Activated CD4-positive, alpha-beta T cell treated with anti-CD3 and anti-CD28 coated beads for 36 hours (primary cell): ENCODE data around the gene HLA-DQA1. TPM values are rescaled to one million over a fixed set of nuclear protein-coding genes. Genes with fewer than 3 reads are reported as not detected.
"Not testable (repeated sequence)": the region's sequence is repeated elsewhere in the genome, so short reads cannot be mapped to it uniquely, and the experiment has no call there.

Experiments used
- ATAC-seq: fragments of 200-7000 bp; cut with Tn5 transposase; one replicate; pipeline ENCODE4 v1.10.0; 2021; ENCODE audit warnings: mild to moderate bottlenecking, moderate library complexity
- CTCF ChIA-PET: fragments of 350-600 bp; sonication (Branson Sonifier 250); formaldehyde crosslinking; loops from one replicate; lab custom pipeline; 2021; ENCODE audit warnings: antibody characterized with exemption; lab: Charles Lee
- POLR2A ChIA-PET: fragments of 350-600 bp; sonication (Branson Sonifier 250); formaldehyde crosslinking; loops from one replicate; lab custom pipeline; 2021; ENCODE audit warnings: antibody characterized with exemption, inconsistent platforms; lab: Charles Lee
- DNase-seq: peaks from one replicate; pipeline ENCODE4 v3.0.0-alpha.2; 2020
- H3K27ac Mint-ChIP-seq: one replicate; pipeline ENCODE4 v1.8.0; 2021; ENCODE audit warnings: mixed read lengths
- H3K27me3 Mint-ChIP-seq: one replicate; pipeline ENCODE4 v1.8.0; 2021; ENCODE audit warnings: mixed read lengths
- H3K36me3 Mint-ChIP-seq: one replicate; pipeline ENCODE4 v1.8.0; 2021; ENCODE audit warnings: low read depth, mixed read lengths
- H3K4me1 Mint-ChIP-seq: one replicate; pipeline ENCODE4 v1.8.0; 2021; ENCODE audit warnings: mixed read lengths
- H3K4me3 Mint-ChIP-seq: one replicate; pipeline ENCODE4 v1.8.0; 2021; ENCODE audit warnings: mild to moderate bottlenecking, moderate library complexity, mixed read lengths
- H3K9me3 Mint-ChIP-seq: one replicate; pipeline ENCODE4 v1.8.0; 2021; ENCODE audit warnings: low read depth, mixed read lengths
- intact Hi-C, 2 experiments: fragments of 100-400 bp; cut with DNase I in 1 of 2; cut with micrococcal nuclease in 1 of 2; formaldehyde crosslinking; loops; one replicate each; pipeline versions ENCODE4 v1.14.2 to v1.15.1; 2022 to 2024; cut with DNase I, micrococcal nuclease
- total RNA-seq, 2 experiments: library from RNA; stranded (reverse); gene quantifications; one replicate each; pipeline ENCODE4 v1.2.3, GENCODE V29; 2021

HLA-DQA1 gene
- total RNA-seq, 2 experiments from 2014 or later = 0.32 to 0.61 TPM

GRCh38 chr6:32641785-32642719 is 4.8 kb downstream of the HLA-DQA1 start:
- H3K27ac Mint-ChIP-seq, H3K4me1 Mint-ChIP-seq, H3K27me3 Mint-ChIP-seq, ATAC-seq, POLR2A ChIA-PET, H3K4me3 Mint-ChIP-seq, DNase-seq, H3K36me3 Mint-ChIP-seq, intact Hi-C loops, H3K9me3 Mint-ChIP-seq: not testable (repeated sequence)
- CTCF ChIA-PET = interaction anchor here (0.5 kb wide), 1 partner anchor 15 kb away, joined by 3 read pairs; no protein-coding TSS in a partner anchor

DNA sequence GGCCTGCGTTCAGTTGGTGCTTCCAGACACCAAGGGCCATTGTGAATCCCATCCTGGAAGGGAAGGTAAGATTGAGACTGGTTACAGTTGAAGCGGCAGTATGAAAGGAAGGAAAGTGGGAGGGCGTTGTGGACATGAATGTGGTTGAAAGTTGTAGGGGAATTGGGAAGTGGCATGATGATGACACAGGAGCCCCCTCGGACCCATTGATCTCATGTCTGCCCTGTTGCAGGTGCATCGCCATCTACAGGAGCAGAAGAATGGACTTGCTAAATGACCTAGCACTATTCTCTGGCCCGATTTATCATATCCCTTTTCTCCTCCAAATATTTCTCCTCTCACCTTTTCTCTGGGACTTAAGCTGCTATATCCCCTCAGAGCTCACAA is 5.5 kb downstream of the HLA-DQA1 start:
- ChIA-PET POLR2A (no interaction called here), CTCF (no interaction called here)
- Mint-ChIP-seq H3K36me3 (no peaks in the 10 kb centered on the region), H3K9me3 (no peaks in the 10 kb centered on the region), H3K27ac (no peak overlapping the region), H3K4me1 (peaks cover 8% of the 10 kb centered on the region), H3K4me3 (no peak overlapping the region), H3K27me3 (no peaks in the 10 kb centered on the region)
- intact Hi-C loops = no loop called here
- no peak for ATAC-seq
- DNase-seq = no peak

DNA sequence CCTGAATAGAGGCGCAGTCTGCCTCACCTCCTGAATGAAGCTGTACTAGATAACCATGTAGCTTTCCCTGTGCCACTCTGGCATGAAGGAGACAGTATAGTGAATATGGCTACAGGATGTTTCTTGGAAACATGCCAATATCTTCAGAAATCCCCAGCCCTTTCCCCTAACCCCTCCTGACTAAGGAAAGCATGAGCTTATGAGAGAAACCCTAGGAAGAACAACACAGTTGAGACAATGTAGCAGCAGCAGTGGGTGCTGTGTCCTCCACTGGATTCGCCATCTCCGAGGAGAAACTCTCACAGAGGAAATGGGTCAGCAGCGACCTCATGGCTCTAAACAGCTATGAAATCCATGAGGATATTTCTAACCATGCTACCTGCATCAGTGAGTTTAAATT is 6.7 kb downstream of the HLA-DQA1 start:
- Mint-ChIP-seq H3K4me1 (peaks cover 8% of the 10 kb centered on the region), H3K27me3 (no peaks in the 10 kb centered on the region), H3K27ac (no peak overlapping the region), H3K36me3 (no peaks in the 10 kb centered on the region), H3K4me3 (no peak overlapping the region), H3K9me3 (no peaks in the 10 kb centered on the region)
- ChIA-PET CTCF (interaction anchor here (0.7 kb wide), 1 partner anchor 142 kb away, joined by 3 read pairs; no protein-coding TSS in a partner anchor), POLR2A (no interaction called here)
- DNase-seq (no peak), ATAC-seq (no peak)
- intact Hi-C loops = no loop called here

- ChIA-PET CTCF (no interaction called here), POLR2A (no interaction called here)
- no peak overlapping the region for H3K27ac Mint-ChIP-seq
- H3K4me1 Mint-ChIP-seq = peaks cover 8% of the 10 kb centered on the region
- DNase-seq (no peak), ATAC-seq (no peak)
- no peaks in the 10 kb centered on the region for H3K36me3 Mint-ChIP-seq
- no peaks in the 10 kb centered on the region for H3K27me3 Mint-ChIP-seq
- intact Hi-C loops = no loop called here
- H3K9me3 Mint-ChIP-seq = no peaks in the 10 kb centered on the region
- H3K4me3 Mint-ChIP-seq = no peak overlapping the region
Measured at GRCh38 chr6:32645047-32645703, 8.0 kb downstream of the HLA-DQA1 start.

DNA sequence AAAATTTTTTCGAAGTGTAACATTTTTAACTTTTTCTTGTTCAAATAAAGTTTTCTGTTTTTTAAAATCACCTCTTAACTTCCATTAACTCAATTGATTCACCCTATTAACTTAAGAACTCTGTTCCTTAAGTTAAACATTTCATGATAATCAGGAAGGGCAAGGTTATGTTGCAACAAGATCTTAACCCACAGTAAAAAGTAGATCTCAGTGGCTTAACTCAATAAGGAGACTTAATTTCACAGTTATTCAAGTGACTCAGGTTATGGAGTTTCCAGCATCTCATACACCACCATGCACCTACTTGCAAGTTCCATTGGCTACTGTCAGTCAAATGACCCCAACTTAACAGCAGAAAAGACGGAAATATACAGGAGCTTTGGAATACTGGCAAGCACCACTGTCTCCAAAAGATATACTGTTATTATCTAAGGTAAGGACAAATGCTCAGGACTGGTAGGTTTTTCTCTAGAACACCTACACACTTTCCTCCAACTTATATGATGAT is 18.1 kb downstream of the HLA-DQA1 start:
- intact Hi-C loops = no loop called here
- ATAC-seq (no peak), DNase-seq (no peak)
- Mint-ChIP-seq H3K4me3 (no peak overlapping the region), H3K36me3 (no peaks in the 10 kb centered on the region), H3K27me3 (no peaks in the 10 kb centered on the region), H3K9me3 (peaks cover 6% of the 10 kb centered on the region), H3K4me1 (no peaks in the 10 kb centered on the region), H3K27ac (no peak overlapping the region)
- ChIA-PET POLR2A (no interaction called here), CTCF (no interaction called here)

- H3K4me1 Mint-ChIP-seq, H3K27ac Mint-ChIP-seq, H3K36me3 Mint-ChIP-seq, intact Hi-C loops, POLR2A ChIA-PET, H3K27me3 Mint-ChIP-seq, ATAC-seq, H3K9me3 Mint-ChIP-seq, CTCF ChIA-PET, DNase-seq, H3K4me3 Mint-ChIP-seq: not testable (repeated sequence)
Measured at GRCh38 chr6:32657329-32657728, 20.1 kb downstream of the HLA-DQA1 start.

DNA sequence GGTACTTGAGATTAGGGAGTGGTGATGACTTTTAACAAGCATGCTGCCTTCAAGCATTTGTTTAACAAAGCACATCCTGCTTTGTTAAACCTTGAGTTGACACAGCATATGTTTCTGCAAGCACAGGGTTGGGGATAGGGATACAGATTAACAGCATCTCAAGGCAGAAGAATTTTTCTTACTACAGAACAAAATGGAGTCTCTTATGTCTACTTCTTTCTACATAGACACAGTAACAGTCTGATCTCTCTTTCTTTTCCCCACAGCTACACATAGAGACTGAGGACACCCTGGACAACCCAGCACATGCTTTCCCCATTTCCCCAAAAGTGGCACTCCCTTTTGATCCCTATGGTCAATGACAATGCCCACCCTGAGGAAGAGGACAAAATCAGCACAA is 20.6 kb downstream of the HLA-DQA1 start:
- DNase-seq, H3K9me3 Mint-ChIP-seq, H3K4me1 Mint-ChIP-seq, POLR2A ChIA-PET, CTCF ChIA-PET, H3K27ac Mint-ChIP-seq, H3K27me3 Mint-ChIP-seq, H3K4me3 Mint-ChIP-seq, H3K36me3 Mint-ChIP-seq, ATAC-seq, intact Hi-C loops: not testable (repeated sequence)

DNA sequence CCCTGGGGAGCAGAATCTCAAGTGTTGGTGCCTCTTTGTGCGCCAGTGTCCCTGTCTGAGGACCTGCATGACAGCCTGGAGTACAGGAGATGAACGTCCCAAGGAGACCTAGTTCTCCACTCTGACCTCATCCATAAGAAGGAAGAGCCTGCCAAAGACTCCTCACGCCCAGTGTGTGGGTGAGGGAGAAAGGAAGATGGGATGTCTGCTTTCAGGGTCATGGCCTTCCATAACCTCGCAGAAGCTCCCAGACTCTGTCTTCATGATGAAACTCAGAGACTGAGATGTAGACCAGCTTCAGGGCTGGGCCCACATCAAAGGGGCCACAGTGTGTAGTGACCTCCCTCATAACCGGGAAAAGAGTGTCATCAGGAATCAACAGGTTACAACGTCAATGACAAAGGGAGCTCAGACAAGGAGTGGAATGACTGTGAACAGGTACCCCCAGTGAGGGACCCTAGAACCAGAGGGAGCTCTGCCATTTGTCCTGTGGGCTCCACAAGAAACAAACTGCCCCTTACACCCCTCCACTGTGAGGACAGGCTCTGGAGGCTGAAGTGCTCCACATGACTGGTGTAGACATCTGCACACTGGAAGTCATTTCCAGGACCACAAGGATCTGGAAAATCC is 21.2 kb downstream of the HLA-DQA1 start:
- Mint-ChIP-seq H3K4me1 (peaks cover 3% of the 10 kb centered on the region), H3K27me3 (no peaks in the 10 kb centered on the region), H3K4me3 (no peak overlapping the region), H3K9me3 (peaks cover 6% of the 10 kb centered on the region), H3K27ac (no peak overlapping the region), H3K36me3 (no peaks in the 10 kb centered on the region)
- DNase-seq (no peak), ATAC-seq (no peak)
- CTCF ChIA-PET = no interaction called here
- intact Hi-C loops = no loop called here
- POLR2A ChIA-PET = no interaction called here

GRCh38 chr6:32659856-32660595 is 22.8 kb downstream of the HLA-DQA1 start:
- peaks cover 9% of the 10 kb centered on the region for H3K4me1 Mint-ChIP-seq
- no peak overlapping the region for H3K27ac Mint-ChIP-seq
- no peak overlapping the region for H3K4me3 Mint-ChIP-seq
- ATAC-seq (no peak), DNase-seq (no peak)
- POLR2A ChIA-PET = no interaction called here
- intact Hi-C loops = no loop called here
- peaks cover 4% of the 10 kb centered on the region for H3K27me3 Mint-ChIP-seq
- no peaks in the 10 kb centered on the region for H3K36me3 Mint-ChIP-seq
- CTCF ChIA-PET = interaction anchor here (0.6 kb wide), 1 partner anchor 13 kb away, joined by 3 read pairs; no protein-coding TSS in a partner anchor
- peaks cover 6% of the 10 kb centered on the region for H3K9me3 Mint-ChIP-seq

- DNase-seq (no peak), ATAC-seq (no peak)
- POLR2A ChIA-PET = no interaction called here
- H3K4me1 Mint-ChIP-seq = peaks cover 28% of the 10 kb centered on the region
- H3K27ac Mint-ChIP-seq = no peak overlapping the region
- no peak overlapping the region for H3K4me3 Mint-ChIP-seq
- no peaks in the 10 kb centered on the region for H3K36me3 Mint-ChIP-seq
- peaks cover 15% of the 10 kb centered on the region for H3K27me3 Mint-ChIP-seq
- intact Hi-C loops = no loop called here
- CTCF ChIA-PET = no interaction called here
- no peaks in the 10 kb centered on the region for H3K9me3 Mint-ChIP-seq
Measured at GRCh38 chr6:32662099-32662498, 24.9 kb downstream of the HLA-DQA1 start.

DNA sequence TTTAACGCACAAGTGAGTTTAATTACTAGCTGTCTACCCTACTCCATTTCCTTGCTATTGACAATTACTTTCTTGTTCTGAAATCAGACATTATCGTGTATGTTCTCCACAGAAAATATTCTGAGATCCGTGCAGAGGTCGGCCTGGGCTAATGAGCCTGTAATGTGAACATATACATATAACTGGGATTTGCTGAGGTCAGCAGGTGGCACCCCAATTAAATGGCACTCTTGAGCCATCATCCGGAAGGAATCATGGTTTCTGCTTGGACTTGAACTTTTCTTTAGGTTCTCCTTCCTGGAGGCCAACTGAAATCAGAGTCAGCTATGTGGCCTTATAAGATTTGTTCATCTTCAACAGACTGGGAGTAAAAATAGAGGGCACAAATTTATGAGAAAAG is 25.6 kb downstream of the HLA-DQA1 start:
- Mint-ChIP-seq H3K4me3 (no peak overlapping the region), H3K27ac (no peak overlapping the region), H3K4me1 (peaks cover 35% of the 10 kb centered on the region), H3K9me3 (no peaks in the 10 kb centered on the region), H3K27me3 (peaks cover 18% of the 10 kb centered on the region), H3K36me3 (no peaks in the 10 kb centered on the region)
- no peak for DNase-seq
- ChIA-PET POLR2A (no interaction called here), CTCF (interaction anchor here (0.6 kb wide), 1 partner anchor 300 kb away, joined by 3 read pairs; no protein-coding TSS in a partner anchor)
- intact Hi-C loops = no loop called here
- ATAC-seq = no peak
